Osteocyte (in vitro differentiated cells): ENCODE data around the gene COX10. TPM values are rescaled to one million over a fixed set of nuclear protein-coding genes. Genes with fewer than 3 reads are reported as not detected.
A peak's percentile ranks its signal among the peaks of the same experiment; 100 is the strongest.
"Not testable (repeated sequence)": the region's sequence is repeated elsewhere in the genome, so short reads cannot be mapped to it uniquely, and the experiment has no call there.

ENCODE experiments used
- DNase-seq: peaks from one replicate; pipeline ENCODE4 v3.0.0; 2021; ENCODE audit warnings: mixed read lengths; ENCODE audit not compliant: unreplicated experiment; ENCODE audit errors: extremely low spot score
- H3K27ac Mint-ChIP-seq: one replicate; pipeline ENCODE4 v1.8.0; 2021; ENCODE audit warnings: mild to moderate bottlenecking, mixed read lengths; ENCODE audit not compliant: unreplicated experiment
- H3K27me3 Mint-ChIP-seq: one replicate; pipeline ENCODE4 v1.8.0; 2021; ENCODE audit warnings: mixed read lengths; ENCODE audit not compliant: unreplicated experiment
- H3K36me3 Mint-ChIP-seq: one replicate; pipeline ENCODE4 v1.8.0; 2021; ENCODE audit warnings: mixed read lengths; ENCODE audit not compliant: unreplicated experiment
- H3K4me1 Mint-ChIP-seq: one replicate; pipeline ENCODE4 v1.8.0; 2021; ENCODE audit warnings: mixed read lengths; ENCODE audit not compliant: unreplicated experiment
- H3K4me3 Mint-ChIP-seq: one replicate; pipeline ENCODE4 v1.8.0; 2021; ENCODE audit warnings: mild to moderate bottlenecking, moderate library complexity, mixed read lengths; ENCODE audit not compliant: unreplicated experiment
- H3K9me3 Mint-ChIP-seq: one replicate; pipeline ENCODE4 v1.8.0; 2021; ENCODE audit warnings: mixed read lengths; ENCODE audit not compliant: unreplicated experiment
- CTCF ChIP-seq: fragments of 200-600 bp; sonication (generic); IDR thresholded peaks from 2 replicates; pipeline ENCODE4 v1.5.0; 2021; ENCODE audit warnings: antibody characterized with exemption, mild to moderate bottlenecking, moderate library complexity
- total RNA-seq: library from RNA; stranded (reverse); gene quantifications from 2 replicates; pipeline ENCODE4 v1.2.1, GENCODE V29; 2021

COX10 gene
- total RNA-seq, 1 donor from 2014 or later, result 15.6 TPM

DNA sequence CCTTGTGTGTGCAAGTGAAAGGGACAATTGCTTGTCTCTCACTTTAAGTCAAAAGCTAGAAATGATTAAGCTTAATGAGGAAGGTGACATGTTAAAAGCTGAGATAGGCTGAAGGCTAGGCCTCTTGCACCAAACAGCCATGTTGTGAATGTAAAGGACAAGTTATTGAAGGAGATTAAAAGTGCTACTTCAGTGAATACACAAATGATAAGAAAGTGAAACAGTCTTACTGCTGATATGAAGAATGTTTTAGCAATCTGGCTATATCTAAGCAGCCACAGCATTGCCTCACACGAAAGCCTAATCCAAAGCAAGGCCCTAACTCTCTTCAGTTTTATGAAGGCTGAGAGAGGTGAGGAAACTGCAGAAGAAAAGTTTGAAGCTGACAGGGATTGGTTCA lies 96.3 kb downstream of the COX10 start:
- Mint-ChIP-seq H3K9me3 (peaks cover 19% of the 10 kb centered on the region), H3K4me1 (no peaks in the 10 kb centered on the region), H3K27ac (no peak overlapping the region), H3K36me3 (peaks cover 17% of the 10 kb centered on the region), H3K27me3 (no peaks in the 10 kb centered on the region), H3K4me3 (no peak overlapping the region)
- no peak for DNase-seq
- no peak for TF ChIP-seq CTCF

GRCh38 chr17:14167831-14168230 lies 98.5 kb downstream of the COX10 start:
- H3K9me3 Mint-ChIP-seq, result peaks cover 19% of the 10 kb centered on the region
- not testable (repeated sequence) for H3K27ac Mint-ChIP-seq, H3K4me3 Mint-ChIP-seq, H3K27me3 Mint-ChIP-seq, DNase-seq, H3K4me1 Mint-ChIP-seq
- peaks cover 15% of the 10 kb centered on the region for H3K36me3 Mint-ChIP-seq

DNA sequence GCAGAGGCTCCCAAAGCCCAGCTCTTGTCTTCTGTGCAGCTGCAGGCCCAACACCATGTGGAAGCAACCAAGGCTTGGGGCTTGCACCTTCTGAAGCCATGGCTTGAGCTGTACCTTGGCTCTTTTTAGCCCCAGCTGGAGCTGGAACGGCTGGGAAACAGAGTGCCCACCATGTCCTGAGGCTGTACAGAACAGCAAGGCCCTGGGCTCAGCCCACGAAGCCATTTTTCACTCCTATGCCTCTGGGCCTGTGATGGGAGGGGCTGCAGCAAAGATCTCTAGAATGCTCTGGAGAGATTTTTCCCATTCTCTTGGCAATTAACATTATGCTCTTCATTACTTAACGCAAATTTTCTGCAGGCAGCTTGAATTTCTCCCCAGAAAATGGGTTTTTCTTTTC lies 99.3 kb downstream of the COX10 start:
- no peak for TF ChIP-seq CTCF
- Mint-ChIP-seq H3K4me1 (no peaks in the 10 kb centered on the region), H3K36me3 (peaks cover 15% of the 10 kb centered on the region), H3K4me3 (no peak overlapping the region), H3K27me3 (no peaks in the 10 kb centered on the region), H3K9me3 (peaks cover 19% of the 10 kb centered on the region), H3K27ac (no peak overlapping the region)
- no peak for DNase-seq

GRCh38 chr17:14169287-14169686 lies 100.0 kb downstream of the COX10 start:
- Mint-ChIP-seq H3K4me3 (no peak overlapping the region), H3K4me1 (no peaks in the 10 kb centered on the region), H3K27me3 (no peaks in the 10 kb centered on the region), H3K27ac (no peak overlapping the region), H3K9me3 (peaks cover 19% of the 10 kb centered on the region), H3K36me3 (peaks cover 13% of the 10 kb centered on the region)
- DNase-seq, result no peak
- TF ChIP-seq CTCF, result no peak

- Mint-ChIP-seq H3K4me1 (no peaks in the 10 kb centered on the region), H3K4me3 (no peak overlapping the region), H3K27ac (no peak overlapping the region), H3K27me3 (no peaks in the 10 kb centered on the region), H3K9me3 (peaks cover 19% of the 10 kb centered on the region), H3K36me3 (peaks cover 13% of the 10 kb centered on the region)
- DNase-seq, result no peak
- TF ChIP-seq CTCF, result no peak
These were observed 100.6 kb downstream of the COX10 start for GRCh38 chr17:14169901-14170300.

- not testable (repeated sequence) for H3K27ac Mint-ChIP-seq, H3K4me3 Mint-ChIP-seq, H3K9me3 Mint-ChIP-seq, H3K36me3 Mint-ChIP-seq, H3K27me3 Mint-ChIP-seq, DNase-seq
- H3K4me1 Mint-ChIP-seq, result peaks cover 28% of the 10 kb centered on the region
These were observed 107.7 kb downstream of the COX10 start for GRCh38 chr17:14176989-14177388.

DNA sequence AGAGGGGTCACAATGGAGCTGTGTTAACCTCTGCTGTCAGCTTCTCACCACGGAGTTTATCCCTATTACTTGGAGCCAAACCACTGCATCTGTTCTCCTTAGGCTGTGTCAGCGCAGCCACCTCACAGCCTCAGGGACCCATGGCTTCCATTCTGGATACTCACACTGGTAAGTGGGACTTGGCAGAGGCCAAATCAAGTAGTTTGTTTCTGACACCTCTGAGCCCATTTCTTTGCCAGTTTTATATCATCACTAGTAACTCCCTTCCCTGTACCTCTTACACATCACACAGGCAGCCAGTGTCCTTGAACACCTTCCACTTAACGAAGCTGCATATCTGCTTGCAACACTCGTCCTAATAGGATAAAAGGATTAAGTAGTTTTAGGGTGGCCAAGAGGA lies 108.5 kb downstream of the COX10 start:
- not testable (repeated sequence) for H3K36me3 Mint-ChIP-seq, H3K4me3 Mint-ChIP-seq, H3K9me3 Mint-ChIP-seq, H3K27ac Mint-ChIP-seq, DNase-seq, H3K27me3 Mint-ChIP-seq
- peaks cover 28% of the 10 kb centered on the region for H3K4me1 Mint-ChIP-seq

DNA sequence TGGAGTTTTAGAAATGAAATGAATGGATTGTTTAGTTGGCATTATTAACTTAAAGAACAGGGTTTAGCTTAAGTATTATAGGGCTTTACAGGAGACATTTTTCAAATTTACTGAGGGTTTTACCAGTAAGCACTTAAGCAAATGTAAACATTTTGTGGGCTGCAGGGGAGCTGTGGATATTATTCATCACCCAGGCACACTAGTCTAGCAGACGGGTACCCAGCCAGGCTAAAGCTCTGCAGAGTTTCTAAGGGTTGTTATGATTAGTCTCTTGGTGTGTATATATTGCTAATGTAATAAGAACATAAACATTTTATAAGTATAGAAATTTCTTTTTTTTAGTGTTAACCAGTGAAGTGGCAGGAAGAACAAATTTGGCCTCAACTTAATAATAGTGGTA lies 110.6 kb downstream of the COX10 start:
- H3K36me3 Mint-ChIP-seq, H3K9me3 Mint-ChIP-seq, H3K4me3 Mint-ChIP-seq, DNase-seq, H3K27me3 Mint-ChIP-seq: not testable (repeated sequence)
- peaks cover 28% of the 10 kb centered on the region for H3K4me1 Mint-ChIP-seq
- peak overlapping the region; percentile 64 for H3K27ac Mint-ChIP-seq

GRCh38 chr17:14182084-14182483 lies 112.8 kb downstream of the COX10 start:
- not testable (repeated sequence) for H3K4me3 Mint-ChIP-seq, H3K27ac Mint-ChIP-seq, H3K36me3 Mint-ChIP-seq, DNase-seq, H3K27me3 Mint-ChIP-seq, H3K9me3 Mint-ChIP-seq
- H3K4me1 Mint-ChIP-seq, result peaks cover 26% of the 10 kb centered on the region
